ENCODE data around the gene SNX32.

Gene SNX32

DNA sequence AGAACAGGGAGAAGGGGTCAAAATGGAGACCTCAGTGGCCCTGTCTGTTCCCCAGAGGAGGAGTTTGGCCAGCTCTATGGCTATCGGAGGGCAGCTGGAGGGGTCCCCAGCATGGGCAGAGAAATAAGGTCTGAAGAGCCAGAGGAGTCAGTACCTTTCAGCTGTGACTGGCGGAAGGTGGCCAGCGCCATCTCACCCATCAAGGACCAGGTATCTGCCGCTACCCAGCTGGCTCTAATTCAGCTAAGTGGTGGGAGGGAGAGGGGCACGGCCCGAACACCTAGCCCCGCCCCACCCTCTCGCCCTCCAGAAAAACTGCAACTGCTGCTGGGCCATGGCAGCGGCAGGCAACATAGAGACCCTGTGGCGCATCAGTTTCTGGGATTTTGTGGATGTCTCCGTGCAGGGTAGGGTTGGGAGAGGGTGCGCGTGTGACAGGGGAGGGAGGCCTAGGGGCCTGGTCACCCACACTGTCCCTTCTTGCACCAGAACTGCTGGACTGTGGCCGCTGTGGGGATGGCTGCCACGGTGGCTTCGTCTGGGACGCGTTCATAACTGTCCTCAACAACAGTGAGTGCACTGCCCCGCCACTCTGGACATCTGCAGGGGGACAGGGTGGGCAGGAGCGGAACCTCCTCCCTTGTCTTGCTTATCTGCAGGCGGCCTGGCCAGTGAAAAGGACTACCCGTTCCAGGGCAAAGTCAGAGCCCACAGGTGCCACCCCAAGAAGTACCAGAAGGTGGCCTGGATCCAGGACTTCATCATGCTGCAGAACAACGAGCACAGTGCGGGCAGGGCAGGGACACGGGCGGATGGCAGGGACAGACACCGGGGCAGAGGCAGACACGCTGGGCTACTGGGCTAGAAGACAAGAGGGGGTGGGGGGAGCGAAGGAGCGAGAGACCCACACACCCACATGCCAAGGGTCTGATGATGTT is 48.6 kb downstream of the SNX32 start:
- H3K4me1 ChIP-seq (ENCODE audit: low read length) = peaks cover 20% of the 10 kb centered on the region
- H4K20me1 ChIP-seq (ENCODE audit: insufficient read depth, low read length) = no peaks in the 10 kb centered on the region
- H3K9me3 ChIP-seq (replicated peaks; ENCODE audit: insufficient read depth, low read length) = no peaks in the 10 kb centered on the region
- DNase-seq = no peak
- peaks cover 8% of the 10 kb centered on the region for H3K36me3 ChIP-seq (replicated peaks; ENCODE audit: insufficient read depth, low read length)
- peaks cover 18% of the 10 kb centered on the region for H3K79me2 ChIP-seq (ENCODE audit: low read length)
- H3K9ac ChIP-seq (ENCODE audit: low read length) = no peak overlapping the region
- H3K4me2 ChIP-seq (ENCODE audit: low read depth, low read length) = no peak overlapping the region
- H3F3A ChIP-seq (ENCODE audit: insufficient read depth, low read length) = no peaks in the 10 kb centered on the region
- no peak for TF ChIP-seq EZH2phosphoT487 (IDR thresholded peaks at IDR 0.05; ENCODE audit: low read length)
- TF ChIP-seq EZH2 (optimal IDR thresholded peaks at IDR 0.05; ENCODE audit: low read depth, low read length) = no peak
- no peak for TF ChIP-seq CTCF (IDR thresholded peaks at IDR 0.05; ENCODE audit: low read length)
- no peaks in the 10 kb centered on the region for H3K27me3 ChIP-seq (replicated peaks; ENCODE audit: insufficient read depth, low read length)
- no peak overlapping the region for H3K4me3 ChIP-seq (ENCODE audit: low read length)
- no peaks in the 10 kb centered on the region for H3K9me2 ChIP-seq (replicated peaks; ENCODE audit: insufficient read depth, low read length)
- no peak overlapping the region for H2AFZ ChIP-seq (ENCODE audit: low read length)
- no peak overlapping the region for H3K27ac ChIP-seq (ENCODE audit: low read length)

DNA sequence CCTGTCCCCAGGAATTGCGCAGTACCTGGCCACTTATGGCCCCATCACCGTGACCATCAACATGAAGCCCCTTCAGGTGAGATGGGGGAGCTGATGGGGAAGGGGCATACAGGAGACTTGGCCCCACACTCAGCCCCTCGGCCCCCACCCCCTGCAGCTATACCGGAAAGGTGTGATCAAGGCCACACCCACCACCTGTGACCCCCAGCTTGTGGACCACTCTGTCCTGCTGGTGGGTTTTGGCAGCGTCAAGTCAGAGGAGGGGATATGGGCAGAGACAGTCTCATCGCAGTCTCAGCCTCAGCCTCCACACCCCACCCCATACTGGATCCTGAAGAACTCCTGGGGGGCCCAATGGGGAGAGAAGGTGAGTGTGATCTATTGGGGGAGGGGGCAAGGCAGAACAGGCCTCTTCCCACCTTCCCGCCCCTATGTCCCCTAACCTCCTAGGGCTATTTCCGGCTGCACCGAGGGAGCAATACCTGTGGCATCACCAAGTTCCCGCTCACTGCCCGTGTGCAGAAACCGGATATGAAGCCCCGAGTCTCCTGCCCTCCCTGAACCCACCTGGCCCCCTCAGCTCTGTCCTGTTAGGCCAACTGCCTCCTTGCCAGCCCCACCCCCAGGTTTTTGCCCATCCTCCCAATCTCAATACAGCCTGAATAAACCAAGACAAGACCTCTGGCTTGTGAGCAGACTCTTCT is 49.4 kb downstream of the SNX32 start:
- no peak for DNase-seq
- Histone ChIP-seq H3K27ac (ENCODE audit: low read length) (no peak overlapping the region), H3K9me3 (replicated peaks; ENCODE audit: insufficient read depth, low read length) (no peaks in the 10 kb centered on the region), H4K20me1 (ENCODE audit: insufficient read depth, low read length) (no peaks in the 10 kb centered on the region), H3K36me3 (replicated peaks; ENCODE audit: insufficient read depth, low read length) (peaks cover 8% of the 10 kb centered on the region), H3K4me2 (ENCODE audit: low read depth, low read length) (no peak overlapping the region), H3K9ac (ENCODE audit: low read length) (no peak overlapping the region), H2AFZ (ENCODE audit: low read length) (no peak overlapping the region), H3K4me3 (ENCODE audit: low read length) (no peak overlapping the region), H3F3A (ENCODE audit: insufficient read depth, low read length) (0 out of 2 replicates have a peak, but pooled peaks cover 7% of the 10 kb centered on the region), H3K9me2 (replicated peaks; ENCODE audit: insufficient read depth, low read length) (no peaks in the 10 kb centered on the region), H3K4me1 (ENCODE audit: low read length) (peaks cover 25% of the 10 kb centered on the region), H3K27me3 (replicated peaks; ENCODE audit: insufficient read depth, low read length) (no peaks in the 10 kb centered on the region), H3K79me2 (ENCODE audit: low read length) (peaks cover 26% of the 10 kb centered on the region)
- TF ChIP-seq CTCF (IDR thresholded peaks at IDR 0.05; ENCODE audit: low read length) (no peak), EZH2phosphoT487 (IDR thresholded peaks at IDR 0.05; ENCODE audit: low read length) (no peak), EZH2 (optimal IDR thresholded peaks at IDR 0.05; ENCODE audit: low read depth, low read length) (no peak)

DNA sequence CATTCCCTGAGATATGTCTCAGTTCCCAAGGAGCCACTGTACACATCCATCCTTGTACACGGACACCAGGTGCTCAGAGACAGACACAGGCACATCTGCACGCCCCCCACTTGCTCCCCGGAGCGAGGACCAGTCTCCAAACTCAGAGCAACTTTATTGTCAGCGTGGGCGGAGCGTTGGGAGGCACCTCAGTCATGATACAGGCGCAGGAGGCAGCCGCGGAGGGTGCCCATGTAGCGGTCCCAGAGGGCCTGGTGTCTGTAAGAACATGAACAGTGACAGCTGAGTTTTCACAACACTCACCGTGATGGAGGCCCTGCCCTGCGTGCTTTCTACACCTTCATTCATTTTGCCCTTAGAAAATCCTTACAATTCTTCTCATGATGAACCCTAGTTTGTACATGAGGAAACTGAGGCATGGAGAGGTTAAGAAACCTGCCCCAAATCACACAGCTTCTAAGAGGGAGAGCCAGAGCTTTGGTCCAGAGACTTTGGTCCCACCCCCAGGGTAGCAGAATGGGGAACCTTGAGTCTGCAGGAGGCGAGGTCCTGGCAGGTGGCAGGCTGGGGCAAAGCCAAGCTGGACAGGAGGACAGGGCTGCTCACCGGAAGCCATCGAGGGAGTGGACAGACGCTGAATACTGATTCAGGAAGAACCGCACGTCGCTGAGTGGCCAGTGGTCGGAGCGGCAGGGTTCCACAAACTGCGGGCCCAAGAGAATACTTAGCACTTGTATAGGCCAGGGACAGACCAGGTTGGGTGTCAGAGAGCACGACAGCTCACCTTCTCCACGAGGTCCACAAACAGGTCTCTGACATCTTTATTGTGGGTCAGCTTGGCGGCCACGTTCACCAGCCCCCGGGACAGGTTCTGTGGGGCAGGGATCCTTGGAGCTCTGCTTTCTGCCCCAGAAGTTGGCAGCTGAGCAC is 50.3 kb downstream of the SNX32 start:
- H4K20me1 ChIP-seq (ENCODE audit: insufficient read depth, low read length) = no peaks in the 10 kb centered on the region
- peaks cover 13% of the 10 kb centered on the region; the same call in 1 of the 2 replicates for H3F3A ChIP-seq (ENCODE audit: insufficient read depth, low read length)
- H3K27ac ChIP-seq (ENCODE audit: low read length) = no peak overlapping the region
- no peak for DNase-seq
- H3K9ac ChIP-seq (ENCODE audit: low read length) = no peak overlapping the region
- H2AFZ ChIP-seq (ENCODE audit: low read length) = no peak overlapping the region
- no peaks in the 10 kb centered on the region for H3K9me2 ChIP-seq (replicated peaks; ENCODE audit: insufficient read depth, low read length)
- peaks cover 26% of the 10 kb centered on the region for H3K79me2 ChIP-seq (ENCODE audit: low read length)
- H3K27me3 ChIP-seq (replicated peaks; ENCODE audit: insufficient read depth, low read length) = no peaks in the 10 kb centered on the region
- no peaks in the 10 kb centered on the region for H3K9me3 ChIP-seq (replicated peaks; ENCODE audit: insufficient read depth, low read length)
- H3K4me1 ChIP-seq (ENCODE audit: low read length) = peaks cover 20% of the 10 kb centered on the region
- no peak overlapping the region for H3K4me3 ChIP-seq (ENCODE audit: low read length)
- H3K36me3 ChIP-seq (replicated peaks; ENCODE audit: insufficient read depth, low read length) = peaks cover 8% of the 10 kb centered on the region
- H3K4me2 ChIP-seq (ENCODE audit: low read depth, low read length) = no peak overlapping the region
- TF ChIP-seq EZH2 (optimal IDR thresholded peaks at IDR 0.05; ENCODE audit: low read depth, low read length) (no peak), EZH2phosphoT487 (IDR thresholded peaks at IDR 0.05; ENCODE audit: low read length) (no peak), CTCF (IDR thresholded peaks at IDR 0.05; ENCODE audit: low read length) (no peak)
